ENCODE measurements around the gene ST6GALNAC3. TPM values are rescaled to one million over a fixed set of nuclear protein-coding genes. Genes with fewer than 3 reads are reported as not detected.

The ST6GALNAC3 gene
- total and polyA plus RNA-seq, 2 donors = 1.2 to 1.8 TPM

- Histone ChIP-seq H3K4me1 (ENCODE audit: control insufficient read depth in 2 of 2, insufficient read depth in 2 of 2, low read length in 2 of 2) (peaks cover 0 to 4% of the 10 kb centered on the region in 2 donors), H3K36me3 (ENCODE audit: control insufficient read depth in 2 of 2, insufficient read depth in 2 of 2, low read length in 1 of 2) (no peaks in the 10 kb centered on the region), H3K27ac (ENCODE audit: low read depth in 1 of 2, low read length in 1 of 2) (no peak overlapping the region), H3K9me3 (ENCODE audit: control insufficient read depth in 2 of 2, insufficient read depth in 1 of 2, low read length in 1 of 2) (no peaks in the 10 kb centered on the region), H3K4me3 (ENCODE audit: low read length in 2 of 2) (no peak overlapping the region), H3K27me3 (ENCODE audit: control insufficient read depth in 2 of 2, insufficient read depth in 1 of 2, low read length in 1 of 2) (no peaks in the 10 kb centered on the region)
- 94% methylated on average over 3 of the region's 3 CpGs for WGBS
- no peak for DNase-seq (ENCODE audit: low read depth in 6 of 9, low spot score in 9 of 9)
These were observed 388.7 kb downstream of the ST6GALNAC3 start for GRCh38 chr1:76463278-76463677.

GRCh38 chr1:76463849-76464248 lies 389.3 kb downstream of the ST6GALNAC3 start:
- Histone ChIP-seq H3K4me1 (ENCODE audit: control insufficient read depth in 2 of 2, insufficient read depth in 2 of 2, low read length in 2 of 2) (peaks cover 0 to 4% of the 10 kb centered on the region in 2 donors), H3K4me3 (ENCODE audit: low read length in 2 of 2) (no peak overlapping the region), H3K27ac (ENCODE audit: low read depth in 1 of 2, low read length in 1 of 2) (no peak overlapping the region), H3K9me3 (ENCODE audit: control insufficient read depth in 2 of 2, insufficient read depth in 1 of 2, low read length in 1 of 2) (no peaks in the 10 kb centered on the region), H3K36me3 (ENCODE audit: control insufficient read depth in 2 of 2, insufficient read depth in 2 of 2, low read length in 1 of 2) (no peaks in the 10 kb centered on the region), H3K27me3 (ENCODE audit: control insufficient read depth in 2 of 2, insufficient read depth in 1 of 2, low read length in 1 of 2) (no peaks in the 10 kb centered on the region)
- 29% methylated on average over 3 of the region's 3 CpGs for WGBS
- peak in 3 of 9 donors; percentile 2 to 31 (median 4) for DNase-seq (ENCODE audit: low read depth in 6 of 9, low spot score in 9 of 9)

- H3K27ac ChIP-seq (ENCODE audit: low read depth in 1 of 2, low read length in 1 of 2) = no peak overlapping the region
- no peaks in the 10 kb centered on the region for H3K27me3 ChIP-seq (ENCODE audit: control insufficient read depth in 2 of 2, insufficient read depth in 1 of 2, low read length in 1 of 2)
- peaks cover 0 to 4% of the 10 kb centered on the region in 2 donors for H3K4me1 ChIP-seq (ENCODE audit: control insufficient read depth in 2 of 2, insufficient read depth in 2 of 2, low read length in 2 of 2)
- no peaks in the 10 kb centered on the region for H3K9me3 ChIP-seq (ENCODE audit: control insufficient read depth in 2 of 2, insufficient read depth in 1 of 2, low read length in 1 of 2)
- H3K4me3 ChIP-seq (ENCODE audit: low read length in 2 of 2) = no peak overlapping the region
- H3K36me3 ChIP-seq (ENCODE audit: control insufficient read depth in 2 of 2, insufficient read depth in 2 of 2, low read length in 1 of 2) = no peaks in the 10 kb centered on the region
- WGBS = 96% methylated on average over 2 of the region's 2 CpGs
- no peak for DNase-seq (ENCODE audit: low read depth in 6 of 9, low spot score in 9 of 9)
These were observed 390.5 kb downstream of the ST6GALNAC3 start for GRCh38 chr1:76465030-76465429.

GRCh38 chr1:76470166-76470565 lies 395.6 kb downstream of the ST6GALNAC3 start:
- no peaks in the 10 kb centered on the region for H3K27me3 ChIP-seq (ENCODE audit: control insufficient read depth in 2 of 2, insufficient read depth in 1 of 2, low read length in 1 of 2)
- 100% methylated on average over 1 of the region's 1 CpG for WGBS
- H3K36me3 ChIP-seq (ENCODE audit: control insufficient read depth in 2 of 2, insufficient read depth in 2 of 2, low read length in 1 of 2) = no peaks in the 10 kb centered on the region
- H3K4me3 ChIP-seq (ENCODE audit: low read length in 2 of 2) = no peak overlapping the region
- no peak overlapping the region for H3K27ac ChIP-seq (ENCODE audit: low read depth in 1 of 2, low read length in 1 of 2)
- DNase-seq (ENCODE audit: low read depth in 6 of 9, low spot score in 9 of 9) = no peak
- no peaks in the 10 kb centered on the region for H3K9me3 ChIP-seq (ENCODE audit: control insufficient read depth in 2 of 2, insufficient read depth in 1 of 2, low read length in 1 of 2)
- no peaks in the 10 kb centered on the region for H3K4me1 ChIP-seq (ENCODE audit: control insufficient read depth in 2 of 2, insufficient read depth in 2 of 2, low read length in 2 of 2)

- no peak for DNase-seq (ENCODE audit: low read depth in 6 of 9, low spot score in 9 of 9)
- Histone ChIP-seq H3K27me3 (ENCODE audit: control insufficient read depth in 2 of 2, insufficient read depth in 1 of 2, low read length in 1 of 2) (no peaks in the 10 kb centered on the region), H3K36me3 (ENCODE audit: control insufficient read depth in 2 of 2, insufficient read depth in 2 of 2, low read length in 1 of 2) (no peaks in the 10 kb centered on the region), H3K9me3 (ENCODE audit: control insufficient read depth in 2 of 2, insufficient read depth in 1 of 2, low read length in 1 of 2) (no peaks in the 10 kb centered on the region), H3K4me1 (ENCODE audit: control insufficient read depth in 2 of 2, insufficient read depth in 2 of 2, low read length in 2 of 2) (no peaks in the 10 kb centered on the region), H3K27ac (ENCODE audit: low read depth in 1 of 2, low read length in 1 of 2) (no peak overlapping the region), H3K4me3 (ENCODE audit: low read length in 2 of 2) (no peak overlapping the region)
These were observed 397.0 kb downstream of the ST6GALNAC3 start for GRCh38 chr1:76471536-76471935.

- no peak for DNase-seq (ENCODE audit: low read depth in 6 of 9, low spot score in 9 of 9)
- WGBS = 92% methylated on average over 1 of the region's 1 CpG
- H3K9me3 ChIP-seq (ENCODE audit: control insufficient read depth in 2 of 2, insufficient read depth in 1 of 2, low read length in 1 of 2) = no peaks in the 10 kb centered on the region
These were observed 399.0 kb downstream of the ST6GALNAC3 start for GRCh38 chr1:76473591-76473990.

GRCh38 chr1:76474922-76475321 lies 400.4 kb downstream of the ST6GALNAC3 start:
- no peaks in the 10 kb centered on the region for H3K9me3 ChIP-seq (ENCODE audit: control insufficient read depth in 2 of 2, insufficient read depth in 1 of 2, low read length in 1 of 2)
- DNase-seq (ENCODE audit: low read depth in 6 of 9, low spot score in 9 of 9) = no peak
- 95% methylated on average over 4 of the region's 4 CpGs for WGBS
- no peaks in the 10 kb centered on the region for H3K36me3 ChIP-seq (ENCODE audit: control insufficient read depth in 2 of 2, insufficient read depth in 2 of 2, low read length in 1 of 2)
- no peak overlapping the region for H3K27ac ChIP-seq (ENCODE audit: low read depth in 1 of 2, low read length in 1 of 2)
- no peaks in the 10 kb centered on the region for H3K4me1 ChIP-seq (ENCODE audit: control insufficient read depth in 2 of 2, insufficient read depth in 2 of 2, low read length in 2 of 2)
- no peaks in the 10 kb centered on the region for H3K27me3 ChIP-seq (ENCODE audit: control insufficient read depth in 2 of 2, insufficient read depth in 1 of 2, low read length in 1 of 2)
- H3K4me3 ChIP-seq (ENCODE audit: low read length in 2 of 2) = no peak overlapping the region

More at GRCh38 chr1:76473591-76473990, 399.0 kb downstream of the ST6GALNAC3 start:
- Histone ChIP-seq H3K27me3 (ENCODE audit: control insufficient read depth in 2 of 2, insufficient read depth in 1 of 2, low read length in 1 of 2) (no peaks in the 10 kb centered on the region), H3K4me1 (ENCODE audit: control insufficient read depth in 2 of 2, insufficient read depth in 2 of 2, low read length in 2 of 2) (no peaks in the 10 kb centered on the region), H3K4me3 (ENCODE audit: low read length in 2 of 2) (no peak overlapping the region), H3K27ac (ENCODE audit: low read depth in 1 of 2, low read length in 1 of 2) (no peak overlapping the region), H3K36me3 (ENCODE audit: control insufficient read depth in 2 of 2, insufficient read depth in 2 of 2, low read length in 1 of 2) (no peaks in the 10 kb centered on the region)

- H3K9me3 ChIP-seq (ENCODE audit: control insufficient read depth in 2 of 2, insufficient read depth in 1 of 2, low read length in 1 of 2) = no peaks in the 10 kb centered on the region
- DNase-seq (ENCODE audit: low read depth in 6 of 9, low spot score in 9 of 9) = no peak
- no peaks in the 10 kb centered on the region for H3K36me3 ChIP-seq (ENCODE audit: control insufficient read depth in 2 of 2, insufficient read depth in 2 of 2, low read length in 1 of 2)
- no peaks in the 10 kb centered on the region for H3K4me1 ChIP-seq (ENCODE audit: control insufficient read depth in 2 of 2, insufficient read depth in 2 of 2, low read length in 2 of 2)
- H3K27ac ChIP-seq (ENCODE audit: low read depth in 1 of 2, low read length in 1 of 2) = no peak overlapping the region
- H3K27me3 ChIP-seq (ENCODE audit: control insufficient read depth in 2 of 2, insufficient read depth in 1 of 2, low read length in 1 of 2) = no peaks in the 10 kb centered on the region
- no peak overlapping the region for H3K4me3 ChIP-seq (ENCODE audit: low read length in 2 of 2)
These were observed 402.6 kb downstream of the ST6GALNAC3 start for GRCh38 chr1:76477156-76477555.

- Histone ChIP-seq H3K27ac (ENCODE audit: low read depth in 1 of 2, low read length in 1 of 2) (no peak overlapping the region), H3K9me3 (ENCODE audit: control insufficient read depth in 2 of 2, insufficient read depth in 1 of 2, low read length in 1 of 2) (no peaks in the 10 kb centered on the region), H3K27me3 (ENCODE audit: control insufficient read depth in 2 of 2, insufficient read depth in 1 of 2, low read length in 1 of 2) (no peaks in the 10 kb centered on the region), H3K4me1 (ENCODE audit: control insufficient read depth in 2 of 2, insufficient read depth in 2 of 2, low read length in 2 of 2) (no peaks in the 10 kb centered on the region), H3K4me3 (ENCODE audit: low read length in 2 of 2) (no peak overlapping the region), H3K36me3 (ENCODE audit: control insufficient read depth in 2 of 2, insufficient read depth in 2 of 2, low read length in 1 of 2) (no peaks in the 10 kb centered on the region)
- DNase-seq (ENCODE audit: low read depth in 6 of 9, low spot score in 9 of 9) = no peak
These were observed 406.3 kb downstream of the ST6GALNAC3 start for GRCh38 chr1:76480827-76481226.

GRCh38 chr1:76481672-76482071 lies 407.1 kb downstream of the ST6GALNAC3 start:
- Histone ChIP-seq H3K27ac (ENCODE audit: low read depth in 1 of 2, low read length in 1 of 2) (no peak overlapping the region), H3K4me3 (ENCODE audit: low read length in 2 of 2) (no peak overlapping the region), H3K36me3 (ENCODE audit: control insufficient read depth in 2 of 2, insufficient read depth in 2 of 2, low read length in 1 of 2) (no peaks in the 10 kb centered on the region), H3K9me3 (ENCODE audit: control insufficient read depth in 2 of 2, insufficient read depth in 1 of 2, low read length in 1 of 2) (no peaks in the 10 kb centered on the region), H3K27me3 (ENCODE audit: control insufficient read depth in 2 of 2, insufficient read depth in 1 of 2, low read length in 1 of 2) (no peaks in the 10 kb centered on the region), H3K4me1 (ENCODE audit: control insufficient read depth in 2 of 2, insufficient read depth in 2 of 2, low read length in 2 of 2) (no peaks in the 10 kb centered on the region)
- 93% methylated on average over 1 of the region's 1 CpG for WGBS
- DNase-seq (ENCODE audit: low read depth in 6 of 9, low spot score in 9 of 9) = no peak
